ENCODE measurements around the gene UCN3.

DNA sequence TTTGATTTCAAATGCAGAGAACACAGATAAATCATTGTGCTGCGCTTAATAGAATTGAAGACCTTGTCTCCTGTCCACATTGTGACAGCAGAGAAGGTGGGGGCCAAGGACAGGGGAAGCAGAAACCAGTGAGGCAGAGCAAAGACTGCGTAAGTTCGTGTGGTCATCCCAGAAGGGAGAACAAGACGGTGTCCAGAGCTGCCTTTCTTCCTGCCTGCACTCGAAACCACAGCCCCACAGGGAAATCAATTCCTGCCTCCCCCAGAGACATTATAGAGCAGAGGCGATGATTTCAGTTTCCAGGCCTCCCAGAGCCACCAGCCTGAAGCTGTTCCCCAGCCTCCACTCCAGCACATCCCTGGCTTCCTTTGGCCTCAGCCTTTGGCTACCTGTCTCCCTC, 39.7 kb upstream of the UCN3 start:
- TF ChIP-seq, protein P1, sequence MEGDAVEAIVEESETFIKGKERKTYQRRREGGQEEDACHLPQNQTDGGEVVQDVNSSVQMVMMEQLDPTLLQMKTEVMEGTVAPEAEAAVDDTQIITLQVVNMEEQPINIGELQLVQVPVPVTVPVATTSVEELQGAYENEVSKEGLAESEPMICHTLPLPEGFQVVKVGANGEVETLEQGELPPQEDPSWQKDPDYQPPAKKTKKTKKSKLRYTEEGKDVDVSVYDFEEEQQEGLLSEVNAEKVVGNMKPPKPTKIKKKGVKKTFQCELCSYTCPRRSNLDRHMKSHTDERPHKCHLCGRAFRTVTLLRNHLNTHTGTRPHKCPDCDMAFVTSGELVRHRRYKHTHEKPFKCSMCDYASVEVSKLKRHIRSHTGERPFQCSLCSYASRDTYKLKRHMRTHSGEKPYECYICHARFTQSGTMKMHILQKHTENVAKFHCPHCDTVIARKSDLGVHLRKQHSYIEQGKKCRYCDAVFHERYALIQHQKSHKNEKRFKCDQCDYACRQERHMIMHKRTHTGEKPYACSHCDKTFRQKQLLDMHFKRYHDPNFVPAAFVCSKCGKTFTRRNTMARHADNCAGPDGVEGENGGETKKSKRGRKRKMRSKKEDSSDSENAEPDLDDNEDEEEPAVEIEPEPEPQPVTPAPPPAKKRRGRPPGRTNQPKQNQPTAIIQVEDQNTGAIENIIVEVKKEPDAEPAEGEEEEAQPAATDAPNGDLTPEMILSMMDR (IDR thresholded peaks at IDR 0.05) = no peak
- no peak for TF ChIP-seq EZH2 (IDR thresholded peaks at IDR 0.05)
- TF ChIP-seq EZH2phosphoT487 (IDR thresholded peaks at IDR 0.05) = no peak
